Progenitor cell of endocrine pancreas (in vitro differentiated cells): ENCODE data around the gene OTX1. TPM values are rescaled to one million over a fixed set of nuclear protein-coding genes. Genes with fewer than 3 reads are reported as not detected.

ENCODE experiments used
- DNase-seq: peaks from one replicate; pipeline ENCODE4 v3.0.0; 2021; ENCODE audit warnings: low spot score; ENCODE audit not compliant: unreplicated experiment
- H3K27ac Mint-ChIP-seq: 2 replicates; pipeline ENCODE4 v1.8.0; 2021; ENCODE audit warnings: mild to moderate bottlenecking, moderate library complexity, mixed read lengths
- H3K27me3 Mint-ChIP-seq: 2 replicates; pipeline ENCODE4 v1.8.0; 2021; ENCODE audit warnings: mixed read lengths
- H3K36me3 Mint-ChIP-seq: 2 replicates; pipeline ENCODE4 v1.8.0; 2022; ENCODE audit warnings: mixed read lengths; ENCODE audit not compliant: insufficient read depth
- H3K4me1 Mint-ChIP-seq: 2 replicates; pipeline ENCODE4 v1.8.0; 2021; ENCODE audit warnings: low read depth, mixed read lengths
- H3K4me3 Mint-ChIP-seq: 2 replicates; pipeline ENCODE4 v1.8.0; 2021; ENCODE audit warnings: low read depth, mild to moderate bottlenecking, moderate library complexity, mixed read lengths
- H3K9me3 Mint-ChIP-seq: 2 replicates; pipeline ENCODE4 v1.8.0; 2021; ENCODE audit warnings: low read depth, mixed read lengths
- CTCF ChIP-seq: fragments of 200-600 bp; sonication (generic); IDR thresholded peaks from one replicate; pipeline ENCODE4 v1.5.0; 2021; ENCODE audit warnings: antibody characterized with exemption, mild to moderate bottlenecking; ENCODE audit not compliant: unreplicated experiment
- total RNA-seq: library from RNA; stranded (reverse); gene quantifications from 2 replicates; pipeline ENCODE4 v1.2.1, GENCODE V29; 2021

OTX1 gene
- total RNA-seq, 1 donor from 2014 or later: 1.0 TPM

- Mint-ChIP-seq H3K4me3 (peak overlapping the region; percentile 80), H3K27ac (peak overlapping the region; percentile 23), H3K4me1 (peaks cover 23% of the 10 kb centered on the region), H3K9me3 (no peaks in the 10 kb centered on the region), H3K27me3 (peaks cover 87% of the 10 kb centered on the region), H3K36me3 (peaks cover 8% of the 10 kb centered on the region)
- no peak for DNase-seq
- no peak for TF ChIP-seq CTCF
Measured at GRCh38 chr2:63049970-63050333, 678 bp upstream of the OTX1 start.

DNA sequence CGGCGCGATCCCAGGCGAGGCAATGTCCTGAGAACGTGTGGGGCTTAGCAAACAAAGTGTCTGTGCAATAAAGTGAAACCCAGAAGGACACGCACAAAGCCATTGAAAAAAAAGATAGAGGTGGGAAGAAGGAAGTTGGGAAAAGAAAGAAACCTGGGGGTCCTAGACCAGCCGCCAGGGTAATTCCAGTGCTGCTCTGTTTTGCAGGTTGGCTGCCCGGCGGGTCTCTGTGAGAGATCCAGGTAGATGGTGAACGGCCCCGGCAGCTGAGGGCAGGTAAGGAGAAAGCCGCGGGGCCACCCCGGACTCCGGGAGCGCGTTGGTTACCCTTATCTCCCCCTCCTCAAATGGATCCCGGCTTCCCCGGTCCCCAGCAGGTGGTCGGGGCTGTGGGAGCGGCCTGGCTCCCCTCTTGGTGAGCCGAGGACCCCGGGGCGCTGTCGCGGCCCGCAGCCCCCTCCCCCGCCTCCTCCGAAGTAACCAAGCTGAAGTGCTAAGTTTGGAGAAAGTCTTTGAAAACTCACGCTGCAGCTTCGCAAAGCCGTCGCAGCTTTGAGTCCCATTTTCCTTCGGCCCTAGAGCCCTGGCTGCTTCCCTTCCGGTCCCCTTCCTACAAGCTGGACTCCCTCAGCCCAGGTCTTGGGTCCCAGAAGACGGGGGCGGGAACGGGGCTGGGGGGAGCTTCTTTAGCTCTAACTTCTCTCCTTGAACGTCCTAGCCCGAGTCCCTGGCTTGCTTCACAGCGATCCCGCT is 588 bp downstream of the OTX1 start:
- DNase-seq: peak; percentile 30
- Mint-ChIP-seq H3K9me3 (no peaks in the 10 kb centered on the region), H3K27me3 (peaks cover 87% of the 10 kb centered on the region), H3K4me3 (peak overlapping the region; percentile 80), H3K4me1 (peaks cover 23% of the 10 kb centered on the region), H3K36me3 (peaks cover 4% of the 10 kb centered on the region), H3K27ac (peak overlapping the region; percentile 92)
- peak; percentile 31 for TF ChIP-seq CTCF

DNA sequence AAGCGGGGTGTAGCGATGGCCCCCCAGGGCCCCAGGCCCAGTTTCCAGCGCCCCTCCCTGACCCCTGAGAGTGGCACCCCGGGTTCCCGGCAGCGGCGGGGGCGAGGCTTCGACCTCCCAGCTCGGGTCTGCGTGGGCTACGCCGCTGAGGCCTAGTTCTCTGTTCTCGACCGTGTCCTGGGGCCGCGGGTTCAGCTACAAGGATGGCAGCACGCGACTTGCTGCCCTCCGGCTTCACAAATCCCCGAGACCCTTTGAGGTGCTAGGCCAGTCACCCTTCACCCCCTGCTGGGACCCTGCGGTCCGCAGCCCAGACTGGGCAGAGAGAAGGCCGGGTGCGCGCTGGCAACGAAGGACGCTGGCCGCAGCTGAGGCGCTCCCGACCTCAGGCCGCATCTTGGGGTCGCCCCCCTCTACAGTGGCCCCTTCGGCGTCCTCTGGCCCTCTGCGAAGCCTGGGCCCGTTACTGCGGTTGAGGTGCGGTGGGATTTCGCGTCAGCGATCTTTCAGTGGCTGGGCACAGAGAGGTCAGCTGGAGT is 1.2 kb downstream of the OTX1 start:
- no peak for DNase-seq
- no peak for TF ChIP-seq CTCF
- Mint-ChIP-seq H3K4me3 (peak overlapping the region; percentile 48), H3K4me1 (peaks cover 19% of the 10 kb centered on the region), H3K27ac (no peak overlapping the region), H3K27me3 (peaks cover 87% of the 10 kb centered on the region), H3K36me3 (peaks cover 8% of the 10 kb centered on the region), H3K9me3 (no peaks in the 10 kb centered on the region)

GRCh38 chr2:63052411-63053080 is 1.9 kb downstream of the OTX1 start:
- Mint-ChIP-seq H3K4me3 (peak overlapping the region; percentile 48), H3K9me3 (no peaks in the 10 kb centered on the region), H3K4me1 (peaks cover 14% of the 10 kb centered on the region), H3K27me3 (peaks cover 88% of the 10 kb centered on the region), H3K36me3 (peaks cover 8% of the 10 kb centered on the region), H3K27ac (no peak overlapping the region)
- no peak for DNase-seq
- no peak for TF ChIP-seq CTCF

DNA sequence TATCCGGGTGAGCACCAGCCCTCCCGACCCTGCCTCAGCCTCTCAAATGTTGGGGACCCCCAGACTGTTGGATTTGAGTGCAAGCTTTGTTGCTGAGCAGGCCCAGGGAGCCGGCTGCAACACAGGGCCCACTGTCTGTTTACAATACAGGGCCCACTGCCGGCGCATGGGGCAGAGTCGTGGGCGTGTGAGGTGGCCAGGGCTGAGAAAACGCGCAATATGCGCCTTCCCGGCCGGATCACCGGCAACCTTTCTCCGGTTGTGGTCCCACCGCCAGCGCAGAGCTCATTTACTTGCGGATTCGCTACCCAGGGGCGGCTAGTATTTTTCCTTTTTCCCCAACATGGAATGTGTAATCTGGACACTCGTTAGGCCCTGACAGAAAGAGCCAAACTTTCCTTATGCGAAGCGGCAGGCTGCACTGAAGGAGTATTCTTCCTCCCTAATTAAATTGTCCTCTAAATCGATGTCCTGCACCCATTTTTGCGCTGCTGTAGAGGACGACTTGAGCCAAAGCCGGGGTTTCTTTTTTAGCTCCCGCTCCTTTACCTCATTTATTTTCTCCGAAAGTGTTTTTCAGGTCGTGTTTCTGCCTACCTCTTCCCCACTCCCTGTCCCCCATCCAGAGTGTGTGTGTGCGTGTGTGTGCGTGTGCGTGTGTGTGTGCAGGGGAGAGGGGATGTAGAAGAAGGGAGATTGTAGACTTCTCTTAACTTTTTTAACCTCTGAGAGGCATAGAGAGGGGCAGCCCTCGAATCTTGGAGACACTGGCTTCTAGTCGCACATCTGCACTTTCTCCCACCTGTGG is 2.7 kb downstream of the OTX1 start:
- TF ChIP-seq CTCF: no peak
- Mint-ChIP-seq H3K9me3 (no peaks in the 10 kb centered on the region), H3K36me3 (peaks cover 8% of the 10 kb centered on the region), H3K27ac (no peak overlapping the region), H3K27me3 (peaks cover 89% of the 10 kb centered on the region), H3K4me3 (no peak overlapping the region), H3K4me1 (peaks cover 12% of the 10 kb centered on the region)
- no peak for DNase-seq
